ENCODE data around the gene TMC2. TPM values are rescaled to one million over a fixed set of nuclear protein-coding genes. Genes with fewer than 3 reads are reported as not detected.
A peak's percentile ranks its signal among the peaks of the same experiment; 100 is the strongest.
"Not testable (repeated sequence)": the region's sequence is repeated elsewhere in the genome, so short reads cannot be mapped to it uniquely, and the experiment has no call there.

Gene TMC2
- polyA plus RNA-seq, 3 donors = 0.20 to 0.38 (median 0.32) TPM

DNA sequence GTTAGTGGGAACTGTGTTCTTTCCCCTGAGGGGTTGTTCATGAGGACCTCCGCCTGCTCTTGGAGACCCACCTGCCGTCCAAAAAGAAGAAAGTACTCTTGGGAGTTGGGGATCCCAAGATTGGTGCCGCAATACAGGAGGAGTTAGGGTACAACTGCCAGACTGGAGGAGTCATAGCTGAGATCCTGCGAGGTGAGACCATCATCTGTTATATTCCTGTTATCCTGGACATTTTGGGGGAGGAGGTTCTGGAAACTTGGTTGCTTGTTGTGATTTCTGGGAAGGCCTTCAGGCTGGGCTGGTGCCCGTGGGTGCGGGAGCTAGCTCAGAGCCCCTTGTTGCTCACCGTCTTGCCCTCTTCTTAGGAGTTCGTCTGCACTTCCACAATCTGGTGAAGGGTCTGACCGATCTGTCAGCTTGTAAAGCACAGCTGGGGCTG, 118.0 kb downstream of the TMC2 start:
- DNase-seq (ENCODE audit: extremely low read depth in 1 of 11, low read depth in 9 of 11, low spot score in 4 of 11) = no peak

DNA sequence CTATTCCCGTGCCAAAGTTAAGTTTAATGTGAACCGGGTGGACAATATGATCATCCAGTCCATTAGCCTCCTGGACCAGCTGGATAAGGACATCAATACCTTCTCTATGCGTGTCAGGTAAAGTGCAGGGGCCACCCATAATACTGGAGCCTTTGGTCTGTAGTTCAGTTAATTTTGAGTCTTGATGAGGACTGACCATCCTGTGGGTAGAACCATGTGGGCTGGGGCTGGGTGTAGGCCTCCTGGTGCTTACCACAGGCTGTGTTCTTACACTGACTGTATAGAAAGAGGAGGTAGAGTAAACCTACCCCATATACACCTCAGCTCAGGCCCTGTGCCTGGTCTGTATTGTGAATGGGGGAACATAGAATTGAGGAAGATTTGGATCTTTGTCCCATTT, 118.5 kb downstream of the TMC2 start:
- DNase-seq (ENCODE audit: extremely low read depth in 1 of 11, low read depth in 9 of 11, low spot score in 4 of 11) = no peak

DNA sequence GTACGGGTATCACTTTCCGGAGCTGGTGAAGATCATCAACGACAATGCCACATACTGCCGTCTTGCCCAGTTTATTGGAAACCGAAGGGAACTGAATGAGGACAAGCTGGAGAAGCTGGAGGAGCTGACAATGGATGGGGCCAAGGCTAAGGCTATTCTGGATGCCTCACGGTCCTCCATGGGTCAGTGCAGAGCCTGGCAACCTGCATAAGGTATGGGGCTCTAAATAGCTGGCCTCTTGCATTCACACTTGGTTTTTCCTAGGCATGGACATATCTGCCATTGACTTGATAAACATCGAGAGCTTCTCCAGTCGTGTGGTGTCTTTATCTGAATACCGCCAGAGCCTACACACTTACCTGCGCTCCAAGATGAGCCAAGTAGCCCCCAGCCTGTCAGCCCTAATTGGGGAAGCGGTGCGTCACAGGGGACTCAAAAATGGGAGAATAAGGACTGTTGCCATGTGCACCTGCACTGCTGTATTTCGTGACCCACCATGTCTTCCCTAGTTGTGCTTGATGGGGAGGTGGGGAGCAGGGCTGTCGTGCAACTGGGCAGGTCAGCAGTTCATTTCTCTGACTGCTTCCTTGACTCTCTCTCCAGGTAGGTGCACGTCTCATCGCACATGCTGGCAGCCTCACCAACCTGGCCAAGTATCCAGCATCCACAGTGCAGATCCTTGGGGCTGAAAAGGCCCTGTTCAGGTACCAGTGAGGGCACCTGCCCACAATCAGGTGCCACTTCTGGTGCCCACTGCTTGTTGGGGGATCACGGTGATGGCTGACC, 119.2 kb downstream of the TMC2 start:
- DNase-seq (ENCODE audit: extremely low read depth in 1 of 11, low read depth in 9 of 11, low spot score in 4 of 11) = no peak

DNA sequence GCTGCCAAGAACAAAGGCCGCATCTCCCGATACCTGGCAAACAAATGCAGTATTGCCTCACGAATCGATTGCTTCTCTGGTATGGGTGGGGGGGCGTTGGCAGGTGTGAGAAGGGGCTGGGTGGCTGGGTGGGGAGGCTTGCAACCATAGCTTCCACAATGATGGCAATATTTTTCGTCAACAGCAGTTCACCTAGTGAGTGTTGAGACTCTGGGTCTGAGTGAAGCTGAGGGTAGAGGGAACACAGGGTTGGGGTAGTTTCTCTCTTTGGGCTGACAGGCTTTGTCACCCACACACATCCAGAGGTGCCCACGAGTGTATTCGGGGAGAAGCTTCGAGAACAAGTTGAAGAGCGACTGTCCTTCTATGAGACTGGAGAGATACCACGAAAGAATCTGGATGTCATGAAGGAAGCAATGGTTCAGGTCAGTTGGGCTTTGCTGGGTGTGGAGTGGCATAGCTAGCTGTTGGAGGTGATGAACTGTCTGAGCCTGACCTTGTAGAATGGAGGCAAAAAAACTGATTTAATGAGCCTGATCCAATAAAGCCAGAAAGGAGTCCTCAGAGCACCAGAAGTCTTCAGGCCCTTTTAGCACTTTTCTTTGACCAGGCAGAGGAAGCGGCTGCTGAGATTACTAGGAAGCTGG, 120.2 kb downstream of the TMC2 start:
- no peak for DNase-seq (ENCODE audit: extremely low read depth in 1 of 11, low read depth in 9 of 11, low spot score in 4 of 11)

- no peak for DNase-seq (ENCODE audit: extremely low read depth in 1 of 11, low read depth in 9 of 11, low spot score in 4 of 11)
Measured at GRCh38 chr20:2657241-2657640, 120.9 kb downstream of the TMC2 start.

DNA sequence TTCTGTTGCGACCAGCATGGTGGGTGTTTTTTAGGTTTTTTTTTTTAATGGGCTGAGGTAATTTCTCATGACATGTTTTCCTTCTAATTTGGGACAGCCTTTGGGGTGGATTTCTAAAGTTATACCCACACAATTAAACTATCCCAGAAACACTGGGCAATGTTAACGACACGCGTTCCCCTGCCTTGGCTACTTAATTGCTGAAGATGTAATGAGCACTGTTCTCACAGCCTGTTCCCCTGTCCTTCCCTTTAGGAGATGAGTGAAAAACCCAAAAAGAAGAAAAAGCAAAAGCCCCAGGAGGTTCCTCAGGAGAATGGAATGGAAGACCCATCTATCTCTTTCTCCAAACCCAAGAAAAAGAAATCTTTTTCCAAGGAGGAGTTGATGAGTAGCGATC, 121.3 kb downstream of the TMC2 start:
- DNase-seq (ENCODE audit: extremely low read depth in 1 of 11, low read depth in 9 of 11, low spot score in 4 of 11) = no peak

DNA sequence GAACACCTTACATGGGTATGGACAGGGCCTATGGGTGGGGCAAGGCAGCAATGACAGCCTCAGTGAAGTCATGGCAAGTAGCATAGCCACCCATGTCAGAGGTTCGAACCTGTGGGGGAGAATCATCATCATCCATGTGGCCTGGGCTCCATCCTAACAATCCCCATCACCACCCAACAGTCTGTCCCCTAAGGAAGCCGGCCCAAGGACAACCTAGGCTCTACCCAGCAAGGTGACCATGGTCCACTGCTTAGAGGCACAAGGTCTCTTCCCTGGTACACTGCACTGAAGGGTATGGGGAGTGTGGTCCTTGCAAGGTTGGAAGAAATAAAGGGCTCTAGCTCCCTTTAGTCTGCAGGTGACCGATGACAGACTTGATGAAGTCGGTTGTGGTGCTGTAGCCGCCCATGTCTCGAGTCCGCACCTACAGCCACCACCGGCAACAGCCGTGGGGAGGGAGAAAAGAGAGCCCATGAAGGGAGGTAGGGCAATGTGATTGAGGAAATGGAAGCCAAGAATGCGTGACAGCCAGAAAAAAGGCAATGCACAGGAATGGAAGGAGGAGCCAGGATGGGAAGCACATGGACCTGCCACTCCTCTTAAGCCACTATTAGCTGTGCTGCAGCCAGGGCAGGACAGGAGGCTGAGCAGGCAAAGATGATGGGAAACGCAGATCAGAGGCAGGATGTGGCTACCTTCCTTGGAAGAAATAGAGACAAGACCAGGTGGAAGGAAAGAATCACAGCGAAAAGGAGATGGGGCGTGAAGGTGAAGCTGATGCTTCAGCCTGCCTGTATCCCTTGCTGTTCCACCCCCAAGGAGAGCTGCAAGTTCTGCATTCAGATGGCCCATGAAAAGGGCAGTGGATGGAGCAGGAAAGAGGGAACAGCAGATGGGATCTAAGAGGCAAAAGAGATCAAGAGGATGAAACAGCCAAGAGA, 122.3 kb downstream of the TMC2 start:
- no peak for DNase-seq (ENCODE audit: extremely low read depth in 1 of 11, low read depth in 9 of 11, low spot score in 4 of 11)

- DNase-seq (ENCODE audit: extremely low read depth in 1 of 11, low read depth in 9 of 11, low spot score in 4 of 11) = no peak
Measured at GRCh38 chr20:2659547-2659946, 123.2 kb downstream of the TMC2 start.

GRCh38 chr20:2663364-2663886, 127.1 kb downstream of the TMC2 start:
- no peak for DNase-seq (ENCODE audit: extremely low read depth in 1 of 11, low read depth in 9 of 11, low spot score in 4 of 11)

- DNase-seq (ENCODE audit: extremely low read depth in 1 of 11, low read depth in 9 of 11, low spot score in 4 of 11) = peak; percentile 77 to 92 (median 88)
Measured at GRCh38 chr20:2663887-2664719, 127.7 kb downstream of the TMC2 start, which contains the start of gene IDH3B. Gene IDH3B, minus strand, starts transcription at chr20:2664216. Its CDS starts 28 bp downstream, at chr20:2664188.

GRCh38 chr20:2671977-2672376, 135.6 kb downstream of the TMC2 start:
- DNase-seq (ENCODE audit: extremely low read depth in 1 of 11, low read depth in 9 of 11, low spot score in 4 of 11) = no peak

GRCh38 chr20:2672446-2672845, 136.1 kb downstream of the TMC2 start:
- no peak for DNase-seq (ENCODE audit: extremely low read depth in 1 of 11, low read depth in 9 of 11, low spot score in 4 of 11)

- DNase-seq (ENCODE audit: extremely low read depth in 1 of 11, low read depth in 9 of 11, low spot score in 4 of 11) = no peak
Measured at GRCh38 chr20:2673453-2673852, 137.1 kb downstream of the TMC2 start.

- DNase-seq (ENCODE audit: extremely low read depth in 1 of 11, low read depth in 9 of 11, low spot score in 4 of 11) = no peak
Measured at GRCh38 chr20:2680046-2680445, 143.7 kb downstream of the TMC2 start.

DNA sequence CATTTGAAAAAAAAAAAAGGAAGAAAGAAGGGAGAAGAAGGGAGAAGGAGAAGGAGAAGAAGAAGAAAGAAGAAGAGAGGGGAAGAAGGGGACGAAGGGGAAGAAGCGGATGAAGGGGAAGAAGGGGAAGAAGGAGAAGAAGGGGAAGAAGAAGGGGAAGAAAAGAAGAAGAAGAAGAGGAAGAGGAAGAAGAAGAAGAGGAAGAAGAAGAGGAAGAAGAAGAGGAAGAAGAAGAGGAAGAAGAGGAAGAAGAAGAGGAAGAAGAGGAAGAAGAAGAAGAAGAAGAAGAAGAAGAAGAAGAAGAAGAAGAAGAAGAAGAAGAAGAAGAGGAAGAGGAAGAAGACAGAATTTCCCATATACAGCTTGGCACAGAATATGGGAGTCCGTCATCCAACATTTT, 145.7 kb downstream of the TMC2 start:
- DNase-seq (ENCODE audit: extremely low read depth in 1 of 11, low read depth in 9 of 11, low spot score in 4 of 11) = not testable (repeated sequence)

GRCh38 chr20:2684817-2685216, 148.4 kb downstream of the TMC2 start:
- not testable (repeated sequence) for DNase-seq (ENCODE audit: extremely low read depth in 1 of 11, low read depth in 9 of 11, low spot score in 4 of 11)

GRCh38 chr20:2687514-2687913, 151.1 kb downstream of the TMC2 start:
- DNase-seq (ENCODE audit: extremely low read depth in 1 of 11, low read depth in 9 of 11, low spot score in 4 of 11) = no peak

DNA sequence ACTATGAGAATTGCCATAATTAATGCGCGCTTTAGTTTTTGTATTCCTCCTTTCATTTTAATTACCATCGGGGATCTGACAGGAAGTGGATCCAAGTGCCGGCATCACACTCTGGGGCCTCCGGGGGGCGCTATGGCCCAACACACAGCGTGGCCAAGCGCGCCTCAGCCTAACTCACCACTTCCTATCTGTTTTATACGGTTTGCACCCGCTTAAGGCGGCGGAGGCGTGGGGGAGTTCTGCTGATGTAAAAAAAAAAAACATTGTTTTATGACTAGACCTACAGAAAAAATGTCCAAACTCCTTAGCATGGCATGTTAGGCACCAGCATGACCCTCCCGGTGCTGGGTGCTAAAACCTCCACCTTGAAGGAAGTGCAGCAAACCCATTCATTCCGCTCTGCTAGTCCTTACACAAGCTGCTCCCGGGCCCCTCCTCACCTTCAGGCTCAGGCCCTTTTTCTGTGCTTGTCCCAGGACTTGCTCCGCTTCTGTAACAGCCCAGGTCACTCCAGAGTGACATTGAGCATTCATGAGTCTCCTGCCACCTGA, 151.7 kb downstream of the TMC2 start:
- peak in 1 of 11 donors; percentile 45 for DNase-seq (ENCODE audit: extremely low read depth in 1 of 11, low read depth in 9 of 11, low spot score in 4 of 11)
